ENCODE measurements around the gene SEMA5B. TPM values are rescaled to one million over a fixed set of nuclear protein-coding genes. Genes with fewer than 3 reads are reported as not detected.

SEMA5B gene
- total RNA-seq, 4 donors from 2014 or later: 0.16 to 1.2 (median 0.70) TPM

- no peak for TF ChIP-seq CTCF (IDR thresholded peaks at IDR 0.05)
- no peak for ATAC-seq (ENCODE audit: low FRiP score)
- DNase-seq (ENCODE audit: low spot score): no peak
Measured at GRCh38 chr3:123066599-123066895, 39.0 kb upstream of the SEMA5B start.

GRCh38 chr3:123064914-123065313 lies 37.4 kb upstream of the SEMA5B start:
- TF ChIP-seq CTCF (IDR thresholded peaks at IDR 0.05): no peak
- DNase-seq (ENCODE audit: low spot score) (no peak), ATAC-seq (ENCODE audit: low FRiP score) (no peak)

GRCh38 chr3:123064506-123064905 lies 36.9 kb upstream of the SEMA5B start:
- ATAC-seq (ENCODE audit: low FRiP score) (no peak), DNase-seq (ENCODE audit: low spot score) (no peak)
- TF ChIP-seq CTCF (IDR thresholded peaks at IDR 0.05): no peak

- DNase-seq (ENCODE audit: low spot score) (no peak), ATAC-seq (ENCODE audit: low FRiP score) (no peak)
- TF ChIP-seq CTCF (IDR thresholded peaks at IDR 0.05): no peak
Measured at GRCh38 chr3:123063034-123063433, 35.5 kb upstream of the SEMA5B start.

- no peak for TF ChIP-seq CTCF (IDR thresholded peaks at IDR 0.05)
- DNase-seq (ENCODE audit: low spot score) (no peak), ATAC-seq (ENCODE audit: low FRiP score) (no peak)
Measured at GRCh38 chr3:123061856-123062255, 34.3 kb upstream of the SEMA5B start.

- ATAC-seq (ENCODE audit: low FRiP score) (no peak), DNase-seq (ENCODE audit: low spot score) (no peak)
- TF ChIP-seq CTCF (IDR thresholded peaks at IDR 0.05): no peak
Measured at GRCh38 chr3:123060054-123060453, 32.5 kb upstream of the SEMA5B start.

- no peak for TF ChIP-seq CTCF (IDR thresholded peaks at IDR 0.05)
- ATAC-seq (ENCODE audit: low FRiP score) (no peak), DNase-seq (ENCODE audit: low spot score) (no peak)
Measured at GRCh38 chr3:123058505-123058904, 30.9 kb upstream of the SEMA5B start.

Data from omental fat pad (tissue), 4 donors.